Measurements from ENCODE around the gene CD40.
"Not testable (repeated sequence)": the region's sequence is repeated elsewhere in the genome, so short reads cannot be mapped to it uniquely, and the experiment has no call there.

CD40 gene

DNA sequence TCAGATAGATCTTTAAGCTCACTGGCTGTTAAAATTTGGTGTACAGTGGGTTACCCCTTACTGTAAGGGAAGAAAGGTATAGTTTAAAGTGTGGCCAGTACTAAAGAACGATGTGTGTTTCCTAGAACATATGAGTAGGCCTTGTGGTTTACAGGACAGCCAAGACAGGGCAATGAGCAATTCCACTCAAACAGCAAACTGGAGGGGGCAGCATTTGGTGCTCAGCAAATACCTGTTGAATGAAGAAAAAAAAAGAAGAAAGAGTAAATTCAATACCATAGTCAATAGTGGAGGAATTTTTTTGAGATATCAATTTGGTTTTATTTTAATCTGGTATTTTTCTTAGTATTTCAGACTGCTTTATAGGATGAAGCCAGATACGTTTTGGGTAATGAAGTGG lies 24.6 kb upstream of the CD40 start:
- no peak for DNase-seq (ENCODE audit: low read depth in 2 of 2)

DNA sequence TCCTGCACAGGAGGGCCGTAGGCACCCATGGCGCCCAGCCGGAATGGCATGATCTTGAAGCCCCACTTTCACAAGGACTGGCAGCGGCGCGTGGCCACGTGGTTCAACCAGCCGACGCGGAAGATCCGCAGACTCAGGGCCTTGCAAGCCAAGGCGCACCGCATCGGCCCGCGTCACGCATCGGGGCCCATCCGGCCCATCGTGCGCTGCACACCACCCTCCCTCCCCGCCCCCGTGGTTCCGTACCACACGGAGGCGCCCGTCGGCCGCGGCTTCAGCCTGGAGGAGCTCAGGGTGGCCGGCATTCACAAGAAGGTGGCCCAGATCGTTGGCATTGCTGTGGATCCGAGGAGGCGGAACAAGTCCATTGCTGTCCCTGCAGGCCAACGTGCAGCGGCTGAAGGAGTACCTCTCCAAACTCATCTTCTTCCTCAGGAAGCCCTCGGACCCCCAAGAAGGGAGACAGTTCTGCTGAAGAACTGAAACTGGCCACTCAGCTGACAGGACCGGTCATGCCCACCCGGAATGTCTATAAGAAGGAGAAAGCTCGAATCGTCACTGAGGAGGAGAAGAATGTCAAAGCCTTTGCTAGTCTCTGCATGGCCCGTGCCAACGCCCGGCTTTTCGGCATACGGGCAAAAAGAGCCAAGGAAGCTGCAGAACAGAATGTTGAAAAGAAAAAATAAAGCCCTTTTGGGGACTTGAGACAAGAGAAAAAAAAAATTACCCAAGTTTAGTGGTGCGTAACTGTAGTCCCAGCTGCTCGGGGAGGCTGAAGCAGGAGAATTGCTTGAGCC lies 18.4 kb upstream of the CD40 start:
- no peak for DNase-seq (ENCODE audit: low read depth in 2 of 2)

GRCh38 chr20:46100444-46100843 lies 17.7 kb upstream of the CD40 start:
- DNase-seq (ENCODE audit: low read depth in 2 of 2): not testable (repeated sequence)

GRCh38 chr20:46100988-46101387 lies 17.1 kb upstream of the CD40 start:
- no peak for DNase-seq (ENCODE audit: low read depth in 2 of 2)

GRCh38 chr20:46101957-46102356 lies 16.2 kb upstream of the CD40 start:
- DNase-seq (ENCODE audit: low read depth in 2 of 2): no peak

DNA sequence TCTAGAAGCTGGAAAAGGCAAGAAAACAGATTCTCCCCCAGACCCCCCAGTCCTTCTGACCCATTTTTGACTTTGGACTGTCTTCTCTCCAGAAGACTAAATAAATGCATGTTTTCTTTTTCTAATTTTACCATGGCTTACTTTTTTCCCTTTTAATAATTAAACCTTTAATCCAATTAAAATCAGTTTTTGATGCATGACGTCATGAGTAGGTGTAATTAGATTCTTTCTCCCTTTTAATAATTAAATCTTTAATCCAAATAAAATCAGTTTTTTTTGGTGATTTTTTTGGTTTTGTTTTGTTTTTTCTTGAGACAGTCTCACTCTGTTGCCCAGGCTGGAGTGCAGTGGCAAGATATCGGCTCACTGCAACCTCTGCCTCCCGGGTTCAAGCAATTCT lies 15.2 kb upstream of the CD40 start:
- no peak for DNase-seq (ENCODE audit: low read depth in 2 of 2)

GRCh38 chr20:46104262-46104661 lies 13.9 kb upstream of the CD40 start:
- DNase-seq (ENCODE audit: low read depth in 2 of 2): no peak

DNA sequence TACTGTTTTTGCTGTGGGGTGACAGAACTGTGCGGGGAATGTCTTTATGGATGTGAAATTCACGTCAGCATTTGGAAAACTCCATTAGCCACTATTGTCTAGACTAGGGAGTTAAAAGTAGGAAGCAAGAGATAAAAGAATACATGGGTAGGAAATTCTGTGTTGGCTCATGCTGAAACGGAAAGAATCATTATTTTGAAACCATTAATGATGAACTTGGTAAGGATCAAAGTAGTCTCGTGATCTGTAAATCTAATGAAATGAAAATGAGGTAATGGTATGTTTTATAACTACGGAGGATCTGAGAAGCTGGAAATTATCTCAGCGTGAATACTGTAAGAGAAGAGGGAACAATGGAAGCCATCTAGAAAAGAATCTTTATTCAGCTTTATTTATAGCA lies 11.1 kb upstream of the CD40 start:
- no peak for DNase-seq (ENCODE audit: low read depth in 2 of 2)

DNA sequence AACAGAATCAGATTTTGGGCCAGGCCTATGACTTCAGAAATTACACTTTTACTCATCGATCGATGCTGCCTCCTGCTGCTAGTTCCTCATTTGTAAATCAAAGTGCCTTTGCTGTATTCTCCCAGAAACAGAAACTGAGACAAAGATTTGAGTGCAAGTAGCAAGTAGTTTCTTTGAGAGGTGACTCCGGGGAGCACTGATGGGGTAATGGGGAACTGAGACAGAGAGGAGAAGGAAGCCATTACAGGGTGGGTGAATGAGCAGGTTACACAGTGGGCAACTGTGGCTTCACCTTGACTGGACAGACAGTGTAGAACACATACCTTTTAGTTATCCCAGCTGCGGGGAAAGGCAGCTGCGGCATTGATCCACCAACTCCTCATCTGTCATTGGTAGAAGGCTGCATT lies 9.7 kb upstream of the CD40 start:
- DNase-seq (ENCODE audit: low read depth in 2 of 2): no peak

DNA sequence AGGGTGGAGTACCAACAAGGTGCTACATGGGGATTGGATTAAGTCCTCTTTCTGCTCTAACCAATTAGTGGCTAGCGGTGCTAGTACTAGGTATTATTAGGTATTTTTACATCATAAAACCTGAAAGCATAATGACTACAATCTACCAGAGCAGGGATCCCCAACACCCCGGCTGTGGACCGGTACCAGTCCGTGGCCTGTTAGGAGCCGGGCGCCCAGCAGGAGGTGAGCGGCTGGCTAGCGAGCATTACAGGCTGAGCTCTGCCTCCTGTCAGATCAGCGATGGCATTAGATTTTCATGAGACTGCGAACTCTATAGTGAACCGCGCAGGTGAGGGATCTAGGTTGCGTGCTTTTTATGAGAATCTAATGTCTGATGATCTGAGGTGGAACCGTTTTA lies 9.1 kb upstream of the CD40 start:
- DNase-seq (ENCODE audit: low read depth in 2 of 2): no peak

GRCh38 chr20:46111028-46111835 lies 6.9 kb upstream of the CD40 start:
- no peak for DNase-seq (ENCODE audit: low read depth in 2 of 2)

DNA sequence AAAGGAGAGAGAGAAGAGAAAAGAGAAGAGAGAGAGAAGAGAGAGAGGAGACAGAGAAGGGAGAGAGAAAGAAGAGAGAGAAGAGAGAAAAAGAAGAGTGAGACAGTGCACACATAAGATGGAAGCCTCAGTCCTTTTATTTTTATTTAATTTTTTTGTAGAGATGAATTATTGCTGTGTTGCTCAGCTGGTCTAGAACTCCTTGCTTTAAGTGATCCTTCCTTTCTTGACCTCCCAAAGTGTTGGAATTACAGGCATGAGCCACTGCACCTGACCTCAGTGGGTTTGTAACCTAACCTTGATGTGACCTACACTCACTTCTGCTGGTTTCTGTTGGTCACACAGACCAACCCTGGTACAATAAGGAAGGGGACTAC lies 6.3 kb upstream of the CD40 start:
- no peak for DNase-seq (ENCODE audit: low read depth in 2 of 2)

DNA sequence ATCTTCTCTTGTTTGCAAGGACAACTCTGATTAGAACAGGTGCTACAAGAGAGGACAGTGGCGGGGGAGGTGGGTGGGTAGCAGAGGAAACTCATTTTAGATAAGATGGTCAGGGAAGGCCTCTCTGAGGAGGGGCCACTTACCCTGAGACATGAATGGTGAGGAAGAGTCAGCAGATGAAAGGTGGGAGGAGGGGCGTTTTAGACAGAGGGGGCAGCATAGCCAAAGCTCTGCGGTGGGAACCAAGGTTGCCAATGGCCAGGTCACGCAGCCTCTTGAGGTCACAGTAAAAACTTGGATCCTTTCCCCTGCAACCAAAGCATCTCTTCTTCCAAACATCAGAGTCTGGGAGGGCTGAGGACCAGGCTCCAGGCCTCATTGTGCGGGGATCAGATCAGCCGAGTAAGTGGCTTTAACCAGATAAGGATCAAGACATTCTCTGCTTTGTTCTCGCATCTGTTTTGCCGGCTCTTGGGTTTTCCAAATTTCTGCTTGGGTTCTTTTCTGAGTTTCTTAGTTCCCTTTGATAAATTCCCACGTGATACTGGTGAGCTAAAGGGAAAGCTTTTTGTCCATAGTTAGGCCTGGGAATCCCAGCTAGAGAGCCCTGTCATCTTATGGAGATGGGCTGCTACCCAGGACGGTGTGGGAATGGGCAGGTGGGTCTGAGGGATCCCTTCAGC lies 5.5 kb upstream of the CD40 start:
- DNase-seq (ENCODE audit: low read depth in 2 of 2): no peak

- no peak for DNase-seq (ENCODE audit: low read depth in 2 of 2)
These were observed 5.0 kb upstream of the CD40 start for GRCh38 chr20:46113113-46113470.

DNA sequence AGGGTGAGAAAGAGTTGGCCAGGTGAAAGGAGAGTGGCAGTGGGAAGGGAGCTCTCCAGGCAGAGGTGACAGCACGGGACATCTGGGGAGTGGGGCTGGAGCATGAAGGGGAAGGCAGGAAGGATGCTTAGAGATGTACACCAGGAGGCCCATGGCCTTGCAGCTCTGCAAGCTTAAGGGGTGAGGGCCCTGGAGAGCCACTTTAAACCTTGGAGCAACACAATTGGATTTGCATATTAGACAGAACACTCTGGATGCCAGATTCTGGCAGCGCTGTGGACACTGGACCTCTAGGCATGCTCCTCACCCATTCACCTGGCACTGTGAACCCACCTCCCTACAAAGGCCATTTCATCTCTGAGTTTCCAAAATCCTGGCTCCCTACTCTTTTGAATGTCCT lies 3.7 kb upstream of the CD40 start:
- no peak for DNase-seq (ENCODE audit: low read depth in 2 of 2)

DNA sequence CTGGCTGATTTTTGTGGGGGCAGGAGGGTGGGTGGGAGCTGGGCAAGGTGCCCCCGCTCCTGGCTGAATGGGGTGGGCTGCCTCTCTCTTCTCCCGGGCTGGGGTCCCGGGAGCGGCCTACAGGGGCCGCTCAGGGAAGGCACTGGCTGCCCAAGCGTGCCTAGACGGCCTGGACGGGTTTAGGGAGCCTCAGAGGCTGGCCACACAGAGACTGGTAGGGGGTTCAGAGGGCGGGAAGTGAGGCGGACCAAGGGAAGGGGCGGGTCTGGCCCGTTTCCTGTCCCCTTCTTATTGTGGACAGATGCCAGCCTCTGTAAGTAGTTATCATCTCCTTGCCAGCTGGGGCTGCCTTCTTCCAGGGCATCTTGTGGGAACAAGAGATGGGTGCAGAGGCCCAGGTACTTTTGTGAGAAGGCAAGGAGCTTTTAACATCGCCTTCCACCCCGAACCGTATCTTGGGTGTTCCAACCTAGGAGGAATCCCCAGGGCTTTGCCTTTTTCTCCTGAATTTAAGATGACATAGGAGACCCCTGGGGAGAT lies 437 bp downstream of the CD40 start:
- DNase-seq (ENCODE audit: low read depth in 2 of 2): no peak

DNA sequence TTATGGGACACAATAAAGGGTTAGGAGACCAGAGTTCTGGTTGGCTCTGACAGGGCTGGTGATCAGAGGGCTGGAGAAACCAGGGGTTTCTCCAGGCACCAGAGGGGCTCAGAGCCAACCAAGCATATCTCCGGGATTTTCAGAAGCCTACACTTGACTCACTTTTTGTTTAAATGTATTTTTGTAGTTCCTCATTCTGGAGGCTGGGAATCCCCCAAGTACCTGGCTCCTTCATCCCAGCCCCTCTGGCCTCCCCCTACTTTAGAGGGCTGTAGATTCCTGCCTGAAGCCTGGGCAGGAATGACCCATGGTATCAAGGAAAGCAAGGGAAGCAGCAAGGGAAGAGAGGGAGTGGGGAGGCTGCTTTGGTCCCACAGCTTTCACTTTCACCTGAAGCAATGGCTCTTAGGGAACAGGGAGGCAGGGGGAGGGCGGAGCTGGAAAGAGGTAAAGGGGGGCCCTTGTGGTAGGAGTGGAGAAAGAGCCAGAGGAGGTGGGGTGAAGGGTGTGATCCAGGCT lies 973 bp downstream of the CD40 start:
- DNase-seq (ENCODE audit: low read depth in 2 of 2): no peak

- no peak for DNase-seq (ENCODE audit: low read depth in 2 of 2)
These were observed 1.4 kb downstream of the CD40 start for GRCh38 chr20:46119547-46119946.

- DNase-seq (ENCODE audit: low read depth in 2 of 2): no peak
These were observed 2.0 kb downstream of the CD40 start for GRCh38 chr20:46120136-46120535.

- no peak for DNase-seq (ENCODE audit: low read depth in 2 of 2)
These were observed 3.2 kb downstream of the CD40 start for GRCh38 chr20:46121184-46121930.

DNA sequence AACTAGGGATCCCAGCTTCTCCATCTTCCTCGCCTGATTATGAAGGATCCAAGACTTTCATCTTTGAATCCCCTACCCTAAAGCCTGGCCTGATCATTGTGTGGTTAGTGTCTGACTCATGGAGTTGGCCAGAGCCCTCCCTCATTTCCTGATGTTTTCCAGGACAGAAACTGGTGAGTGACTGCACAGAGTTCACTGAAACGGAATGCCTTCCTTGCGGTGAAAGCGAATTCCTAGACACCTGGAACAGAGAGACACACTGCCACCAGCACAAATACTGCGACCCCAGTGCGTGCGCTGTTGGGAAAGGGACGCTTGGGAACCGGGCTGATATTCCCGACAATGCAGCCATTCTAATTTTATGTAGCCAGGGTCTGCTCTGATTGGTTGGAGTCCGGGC lies 4.0 kb downstream of the CD40 start:
- no peak for DNase-seq (ENCODE audit: low read depth in 2 of 2)
